Measurements from ENCODE around the gene VKORC1.

The VKORC1 gene

DNA sequence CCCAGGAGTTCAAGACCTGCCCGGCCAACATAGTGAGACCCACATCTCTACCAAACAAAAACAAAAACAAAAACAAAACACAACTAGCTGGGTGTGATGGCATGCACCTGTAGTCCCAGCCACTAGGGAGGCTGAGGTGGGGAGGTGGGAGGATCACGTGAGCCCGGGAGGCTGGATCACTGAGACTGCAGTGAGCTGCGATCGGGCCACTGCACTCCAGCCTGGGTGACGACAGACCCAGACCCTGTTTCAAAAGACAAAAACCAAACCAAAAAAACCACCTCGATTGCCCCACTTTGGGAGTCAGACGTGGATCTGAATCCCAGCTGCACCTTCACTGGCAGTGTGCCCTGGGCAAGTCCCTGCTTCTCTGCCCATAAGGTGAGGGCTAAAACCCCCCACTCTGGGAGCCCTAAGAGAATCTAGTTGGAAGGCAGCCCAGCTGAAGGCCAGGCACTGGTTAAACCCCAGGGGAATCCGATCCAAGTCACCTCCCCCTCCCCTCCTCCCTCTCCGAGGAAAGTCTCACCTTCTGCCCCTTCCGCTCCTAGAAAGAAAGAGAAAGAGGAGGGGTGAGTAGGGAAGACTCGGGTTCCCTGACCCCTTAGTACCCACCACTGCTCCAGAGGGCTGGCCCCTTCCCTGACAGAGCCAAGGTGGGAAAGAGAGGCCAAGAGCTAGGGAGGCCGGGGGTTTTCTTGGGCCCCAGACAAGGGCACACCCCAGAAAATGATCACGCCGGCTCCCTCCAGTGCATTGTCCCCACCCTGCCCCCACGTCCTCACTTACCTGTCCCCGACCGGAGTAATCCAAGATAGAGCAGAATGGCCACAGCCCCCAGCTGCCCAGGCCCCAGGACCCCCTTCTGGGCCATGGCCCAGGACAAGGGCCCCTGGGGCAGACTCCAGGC lies 40.3 kb upstream of the VKORC1 start:
- peak overlapping the region; percentile 78 for H3K4me3 ChIP-seq (ENCODE audit: low read length)
- H3K9ac ChIP-seq (ENCODE audit: low read length) = peak overlapping the region; percentile 100
- peaks cover 3% of the 10 kb centered on the region for H3K27me3 ChIP-seq (ENCODE audit: control insufficient read depth, insufficient read depth, low read length)
- no peaks in the 10 kb centered on the region for H3K9me3 ChIP-seq (ENCODE audit: control insufficient read depth, low read length)
- H3K4me1 ChIP-seq (ENCODE audit: control insufficient read depth, insufficient read depth, low read length) = peaks cover 64% of the 10 kb centered on the region
- peaks cover 15% of the 10 kb centered on the region for H3K36me3 ChIP-seq (ENCODE audit: control insufficient read depth, insufficient read depth, low read length)

DNA sequence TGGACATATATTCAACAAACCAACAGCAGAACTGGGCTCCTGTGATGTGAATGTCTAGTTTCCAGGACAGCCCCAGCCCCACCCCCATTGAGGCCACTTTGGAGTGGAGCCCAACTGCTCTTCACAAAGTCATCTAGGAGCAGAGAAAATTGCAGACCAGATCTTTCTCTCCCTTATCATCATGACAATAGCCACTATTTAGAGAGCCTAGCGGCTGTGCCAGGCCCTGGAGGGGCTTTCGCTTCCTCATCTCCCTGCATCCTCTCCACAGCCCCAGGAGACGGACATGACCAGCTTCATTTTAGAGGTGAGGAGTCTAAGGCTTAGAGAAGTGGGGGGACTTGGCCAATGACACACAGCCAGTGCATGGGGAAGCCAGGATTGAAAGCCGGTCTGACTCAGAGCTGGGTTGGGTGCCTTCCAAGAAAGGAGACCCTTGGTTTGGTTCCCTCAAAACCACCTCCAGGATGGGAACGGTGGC lies 39.5 kb upstream of the VKORC1 start:
- Histone ChIP-seq H3K4me3 (ENCODE audit: low read length) (peak overlapping the region; percentile 78), H3K36me3 (ENCODE audit: control insufficient read depth, insufficient read depth, low read length) (peaks cover 15% of the 10 kb centered on the region), H3K9ac (ENCODE audit: low read length) (peak overlapping the region; percentile 100), H3K27me3 (ENCODE audit: control insufficient read depth, insufficient read depth, low read length) (peaks cover 3% of the 10 kb centered on the region), H3K4me1 (ENCODE audit: control insufficient read depth, insufficient read depth, low read length) (peaks cover 67% of the 10 kb centered on the region), H3K9me3 (ENCODE audit: control insufficient read depth, low read length) (no peaks in the 10 kb centered on the region)

DNA sequence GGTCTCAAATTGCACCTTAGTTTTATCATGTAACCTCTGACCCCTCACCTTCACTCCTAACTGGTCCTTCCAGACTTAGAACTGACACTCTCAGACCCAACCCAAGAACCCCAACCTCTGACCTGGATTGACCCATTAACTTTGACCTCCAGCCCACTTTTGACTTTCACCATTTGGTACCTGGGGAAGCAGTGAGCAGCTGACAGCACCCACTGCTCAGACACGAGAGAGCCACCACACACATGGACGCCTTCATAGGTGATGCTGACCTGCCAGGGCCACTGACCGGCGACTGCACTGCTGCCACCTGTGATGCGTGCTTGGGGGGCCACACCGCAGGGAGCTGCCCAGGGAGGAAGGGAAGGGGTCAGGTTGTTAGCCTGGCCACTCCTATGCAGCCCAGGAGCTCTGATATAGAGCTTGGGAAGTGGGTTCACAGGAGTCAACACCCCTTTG lies 38.5 kb upstream of the VKORC1 start:
- Histone ChIP-seq H3K4me3 (ENCODE audit: low read length) (peak overlapping the region; percentile 78), H3K27me3 (ENCODE audit: control insufficient read depth, insufficient read depth, low read length) (peaks cover 3% of the 10 kb centered on the region), H3K9me3 (ENCODE audit: control insufficient read depth, low read length) (no peaks in the 10 kb centered on the region), H3K4me1 (ENCODE audit: control insufficient read depth, insufficient read depth, low read length) (peaks cover 67% of the 10 kb centered on the region), H3K36me3 (ENCODE audit: control insufficient read depth, insufficient read depth, low read length) (peaks cover 15% of the 10 kb centered on the region), H3K9ac (ENCODE audit: low read length) (peak overlapping the region; percentile 100)

DNA sequence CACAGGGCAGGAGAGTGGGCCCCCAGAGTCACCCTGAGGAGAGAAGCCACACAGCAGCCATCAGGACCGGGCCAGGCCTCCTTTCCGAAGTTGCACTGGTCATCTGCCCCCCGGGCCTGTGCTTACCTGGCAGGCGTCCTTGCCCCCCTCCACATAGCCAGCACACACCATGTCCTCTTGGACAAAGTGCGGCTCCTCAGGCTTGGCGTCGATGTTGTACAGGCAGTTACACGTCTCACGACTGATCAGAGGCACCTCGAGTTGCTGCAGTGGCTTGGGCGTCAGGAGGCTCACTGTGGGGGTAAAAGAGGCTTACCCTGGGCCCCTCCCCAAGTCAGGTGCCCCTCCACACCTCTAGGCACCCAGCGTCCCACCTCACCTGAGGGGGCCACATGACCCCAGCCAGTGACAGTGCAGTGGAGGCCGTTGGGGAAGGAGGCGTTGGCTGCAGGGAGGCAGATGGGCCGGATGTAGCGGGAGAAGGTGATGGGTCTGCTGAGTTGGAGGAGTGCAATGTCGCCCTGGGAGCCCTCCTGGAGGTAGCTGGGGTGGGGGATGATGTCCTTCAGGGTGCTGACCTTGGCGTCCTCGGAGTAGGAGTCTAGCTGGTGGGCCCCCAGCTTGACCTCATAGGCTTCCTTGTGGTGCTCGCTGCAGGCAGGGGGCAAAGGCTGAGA lies 37.8 kb upstream of the VKORC1 start:
- Histone ChIP-seq H3K4me3 (ENCODE audit: low read length) (no peak overlapping the region), H3K9me3 (ENCODE audit: control insufficient read depth, low read length) (no peaks in the 10 kb centered on the region), H3K27me3 (ENCODE audit: control insufficient read depth, insufficient read depth, low read length) (peaks cover 3% of the 10 kb centered on the region), H3K36me3 (ENCODE audit: control insufficient read depth, insufficient read depth, low read length) (peaks cover 17% of the 10 kb centered on the region), H3K9ac (ENCODE audit: low read length) (peak overlapping the region; percentile 63), H3K4me1 (ENCODE audit: control insufficient read depth, insufficient read depth, low read length) (peaks cover 72% of the 10 kb centered on the region)

DNA sequence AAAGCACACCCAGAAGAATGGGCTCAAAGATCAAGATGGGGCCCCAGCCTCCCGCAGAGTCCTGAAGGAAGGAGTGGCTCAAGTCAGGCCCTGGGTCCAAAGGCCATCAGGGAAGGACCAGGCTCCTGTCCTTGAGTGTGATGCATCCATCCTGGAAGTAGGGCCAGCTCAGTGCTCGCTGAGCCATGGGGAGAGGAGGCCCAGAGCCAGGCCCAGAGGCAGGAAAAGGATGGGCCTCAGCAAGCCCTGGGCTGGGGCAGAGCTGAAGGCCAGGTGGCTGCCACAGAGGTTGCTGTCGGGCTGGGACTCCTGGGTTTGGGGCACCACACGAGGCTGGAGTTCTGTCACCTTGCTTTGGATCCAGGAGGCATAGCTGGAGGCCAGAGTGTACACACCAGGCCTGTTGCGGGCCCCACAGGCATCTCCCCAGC lies 37.3 kb upstream of the VKORC1 start:
- peak overlapping the region; percentile 63 for H3K9ac ChIP-seq (ENCODE audit: low read length)
- peaks cover 3% of the 10 kb centered on the region for H3K27me3 ChIP-seq (ENCODE audit: control insufficient read depth, insufficient read depth, low read length)
- H3K9me3 ChIP-seq (ENCODE audit: control insufficient read depth, low read length) = no peaks in the 10 kb centered on the region
- no peak overlapping the region for H3K4me3 ChIP-seq (ENCODE audit: low read length)
- peaks cover 23% of the 10 kb centered on the region for H3K36me3 ChIP-seq (ENCODE audit: control insufficient read depth, insufficient read depth, low read length)
- H3K4me1 ChIP-seq (ENCODE audit: control insufficient read depth, insufficient read depth, low read length) = peaks cover 78% of the 10 kb centered on the region

- Histone ChIP-seq H3K36me3 (ENCODE audit: control insufficient read depth, insufficient read depth, low read length) (peaks cover 23% of the 10 kb centered on the region), H3K9me3 (ENCODE audit: control insufficient read depth, low read length) (no peaks in the 10 kb centered on the region), H3K4me3 (ENCODE audit: low read length) (no peak overlapping the region), H3K9ac (ENCODE audit: low read length) (peak overlapping the region; percentile 63), H3K27me3 (ENCODE audit: control insufficient read depth, insufficient read depth, low read length) (peaks cover 3% of the 10 kb centered on the region), H3K4me1 (ENCODE audit: control insufficient read depth, insufficient read depth, low read length) (peaks cover 79% of the 10 kb centered on the region)
Observed at GRCh38 chr16:31131416-31131815, 36.8 kb upstream of the VKORC1 start.

GRCh38 chr16:31130899-31131298 lies 36.3 kb upstream of the VKORC1 start:
- Histone ChIP-seq H3K36me3 (ENCODE audit: control insufficient read depth, insufficient read depth, low read length) (peaks cover 23% of the 10 kb centered on the region), H3K9me3 (ENCODE audit: control insufficient read depth, low read length) (no peaks in the 10 kb centered on the region), H3K27me3 (ENCODE audit: control insufficient read depth, insufficient read depth, low read length) (peaks cover 3% of the 10 kb centered on the region), H3K4me1 (ENCODE audit: control insufficient read depth, insufficient read depth, low read length) (peaks cover 75% of the 10 kb centered on the region), H3K4me3 (ENCODE audit: low read length) (no peak overlapping the region), H3K9ac (ENCODE audit: low read length) (peak overlapping the region; percentile 63)

DNA sequence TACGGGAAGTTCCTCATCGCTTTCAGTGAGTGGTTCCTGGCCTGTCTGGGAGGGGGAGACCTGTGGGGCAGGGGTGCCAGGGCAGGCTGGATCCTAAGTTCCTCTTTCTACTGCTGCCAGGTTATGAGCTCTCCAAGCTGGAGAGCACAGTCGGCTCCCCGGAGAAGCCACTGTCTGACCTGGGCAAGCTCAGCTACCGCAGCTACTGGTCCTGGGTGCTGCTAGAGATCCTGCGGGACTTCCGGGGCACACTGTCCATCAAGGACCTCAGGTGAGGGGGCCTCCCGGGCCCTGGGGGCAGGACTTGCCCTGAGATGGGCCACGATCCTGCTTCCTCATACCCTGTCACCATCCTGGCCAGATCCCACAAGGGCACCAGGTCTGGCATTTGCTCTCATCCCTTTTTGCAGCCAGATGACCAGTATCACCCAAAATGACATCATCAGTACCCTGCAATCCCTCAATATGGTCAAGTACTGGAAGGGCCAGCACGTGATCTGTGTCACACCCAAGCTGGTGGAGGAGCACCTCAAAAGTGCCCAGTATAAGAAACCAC lies 35.8 kb upstream of the VKORC1 start:
- Histone ChIP-seq H3K4me1 (ENCODE audit: control insufficient read depth, insufficient read depth, low read length) (peaks cover 72% of the 10 kb centered on the region), H3K4me3 (ENCODE audit: low read length) (no peak overlapping the region), H3K36me3 (ENCODE audit: control insufficient read depth, insufficient read depth, low read length) (peaks cover 23% of the 10 kb centered on the region)

DNA sequence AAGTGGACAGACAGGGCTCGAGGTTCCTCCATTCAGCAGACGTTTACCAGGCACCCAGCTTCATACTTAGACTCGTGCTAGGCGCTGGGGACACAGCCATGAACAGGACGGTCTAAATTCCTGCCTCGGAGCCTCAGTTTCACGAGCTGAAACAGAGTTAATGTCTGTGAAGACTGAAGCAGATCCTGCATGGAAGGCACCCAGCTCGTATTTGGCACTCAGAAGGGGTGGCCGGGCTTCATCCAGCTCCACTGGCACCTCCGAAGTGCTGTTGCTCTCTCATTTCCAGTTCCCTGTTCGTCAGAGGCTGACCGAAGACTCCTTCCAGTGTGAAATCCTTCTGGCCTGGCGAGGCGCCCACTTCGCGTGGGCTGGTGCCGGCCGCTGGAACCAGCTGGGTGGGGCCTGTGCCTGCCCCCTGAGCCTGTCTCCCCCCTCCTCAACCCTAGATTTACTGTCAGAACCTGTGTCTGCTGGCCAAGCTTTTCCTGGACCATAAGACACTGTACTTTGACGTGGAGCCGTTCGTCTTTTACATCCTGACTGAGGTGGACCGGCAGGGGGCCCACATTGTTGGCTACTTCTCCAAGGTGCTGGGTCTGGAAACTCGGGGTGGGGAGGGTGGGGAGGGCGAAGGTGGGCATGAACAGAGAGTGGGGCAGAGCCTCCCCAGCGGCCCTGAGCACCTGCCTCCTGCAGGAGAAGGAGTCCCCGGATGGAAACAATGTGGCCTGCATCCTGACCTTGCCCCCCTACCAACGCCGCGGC lies 35.2 kb upstream of the VKORC1 start:
- peaks cover 72% of the 10 kb centered on the region for H3K4me1 ChIP-seq (ENCODE audit: control insufficient read depth, insufficient read depth, low read length)
- H3K36me3 ChIP-seq (ENCODE audit: control insufficient read depth, insufficient read depth, low read length) = peaks cover 23% of the 10 kb centered on the region
- no peak overlapping the region for H3K4me3 ChIP-seq (ENCODE audit: low read length)
- no peaks in the 10 kb centered on the region for H3K9me3 ChIP-seq (ENCODE audit: control insufficient read depth, low read length)
- H3K9ac ChIP-seq (ENCODE audit: low read length) = peak overlapping the region; percentile 63
- H3K27me3 ChIP-seq (ENCODE audit: control insufficient read depth, insufficient read depth, low read length) = no peaks in the 10 kb centered on the region

More for the DNA sequence above, 35.8 kb upstream of the VKORC1 start:
- peaks cover 3% of the 10 kb centered on the region for H3K27me3 ChIP-seq (ENCODE audit: control insufficient read depth, insufficient read depth, low read length)
- H3K9me3 ChIP-seq (ENCODE audit: control insufficient read depth, low read length) = no peaks in the 10 kb centered on the region
- peak overlapping the region; percentile 63 for H3K9ac ChIP-seq (ENCODE audit: low read length)

- Histone ChIP-seq H3K9me3 (ENCODE audit: control insufficient read depth, low read length) (no peaks in the 10 kb centered on the region), H3K36me3 (ENCODE audit: control insufficient read depth, insufficient read depth, low read length) (peaks cover 23% of the 10 kb centered on the region), H3K4me3 (ENCODE audit: low read length) (no peak overlapping the region), H3K9ac (ENCODE audit: low read length) (peak overlapping the region; percentile 63), H3K27me3 (ENCODE audit: control insufficient read depth, insufficient read depth, low read length) (no peaks in the 10 kb centered on the region), H3K4me1 (ENCODE audit: control insufficient read depth, insufficient read depth, low read length) (peaks cover 72% of the 10 kb centered on the region)
Observed at GRCh38 chr16:31128711-31129567, 34.3 kb upstream of the VKORC1 start.

GRCh38 chr16:31127182-31127581 lies 32.6 kb upstream of the VKORC1 start:
- H3K36me3 ChIP-seq (ENCODE audit: control insufficient read depth, insufficient read depth, low read length) = peaks cover 11% of the 10 kb centered on the region
- peaks cover 55% of the 10 kb centered on the region for H3K4me1 ChIP-seq (ENCODE audit: control insufficient read depth, insufficient read depth, low read length)
- H3K4me3 ChIP-seq (ENCODE audit: low read length) = no peak overlapping the region
- H3K9ac ChIP-seq (ENCODE audit: low read length) = peak overlapping the region; percentile 63
- no peaks in the 10 kb centered on the region for H3K9me3 ChIP-seq (ENCODE audit: control insufficient read depth, low read length)
- no peaks in the 10 kb centered on the region for H3K27me3 ChIP-seq (ENCODE audit: control insufficient read depth, insufficient read depth, low read length)

Data from mucosa of stomach (tissue), 1 donor.